ENCODE measurements around the gene FFAR3.

FFAR3 gene, protein sequence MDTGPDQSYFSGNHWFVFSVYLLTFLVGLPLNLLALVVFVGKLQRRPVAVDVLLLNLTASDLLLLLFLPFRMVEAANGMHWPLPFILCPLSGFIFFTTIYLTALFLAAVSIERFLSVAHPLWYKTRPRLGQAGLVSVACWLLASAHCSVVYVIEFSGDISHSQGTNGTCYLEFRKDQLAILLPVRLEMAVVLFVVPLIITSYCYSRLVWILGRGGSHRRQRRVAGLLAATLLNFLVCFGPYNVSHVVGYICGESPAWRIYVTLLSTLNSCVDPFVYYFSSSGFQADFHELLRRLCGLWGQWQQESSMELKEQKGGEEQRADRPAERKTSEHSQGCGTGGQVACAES

DNA sequence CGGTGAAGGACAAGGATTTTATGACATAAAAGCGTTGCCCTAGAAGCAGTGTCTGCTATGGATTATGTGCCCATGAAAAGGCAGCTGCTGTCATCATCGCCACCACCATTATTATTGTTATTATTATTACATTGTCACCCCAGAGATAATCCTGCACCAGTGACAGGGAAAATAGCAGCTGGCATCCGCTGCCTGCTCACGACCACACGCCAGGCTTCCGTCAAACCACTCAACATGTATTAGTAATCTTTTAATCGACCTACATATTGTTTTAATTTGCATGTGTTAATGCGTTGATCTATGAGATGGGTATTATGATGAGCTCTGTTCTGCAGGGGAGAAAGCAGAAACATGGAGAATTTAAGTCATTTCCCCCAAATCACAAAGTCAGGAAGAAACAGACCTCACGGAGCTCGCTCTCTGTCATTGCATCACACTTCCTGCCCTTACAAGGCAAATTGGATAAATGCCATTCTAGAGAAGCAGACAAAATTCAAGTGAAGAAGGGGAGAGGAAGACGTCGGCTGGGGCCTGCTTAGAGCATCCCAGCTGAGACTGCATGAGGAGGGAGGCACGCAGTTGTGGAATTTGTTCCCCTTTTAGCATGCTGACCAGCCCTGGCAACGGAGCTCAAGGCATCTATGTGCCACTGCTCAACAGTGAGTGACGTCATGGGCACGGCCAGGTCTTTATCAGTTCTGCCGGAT, at the start of gene FFAR3:
Gene FFAR3, plus strand, starts transcription at position 594 of the 707 bp plus-strand sequence. CDS start 431 bp downstream, outside the sequence.
- DNase-seq, result peak in 11 of 56 donors; percentile 8 to 36 (median 15)

DNA sequence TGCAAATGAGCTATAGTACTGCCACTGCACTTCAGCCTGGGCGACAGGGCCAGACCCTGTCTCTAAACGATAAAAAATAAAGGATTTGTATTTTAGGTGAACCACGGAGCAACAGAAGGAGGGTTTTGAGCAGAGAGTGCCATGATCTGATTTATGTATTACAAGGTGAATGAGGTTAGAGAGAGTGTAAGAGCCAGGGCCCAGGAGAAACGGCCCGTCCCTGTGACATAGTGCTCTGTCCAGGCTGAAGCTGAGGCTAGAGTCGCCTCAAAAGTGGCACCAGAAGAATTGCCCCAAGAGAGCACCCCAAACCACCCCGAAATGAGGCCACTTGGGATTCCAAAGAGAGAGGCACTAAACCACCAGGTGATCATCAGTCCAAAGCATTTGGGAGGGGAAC, 49.4 kb upstream of the FFAR3 start:
- DNase-seq, result no peak

DNA sequence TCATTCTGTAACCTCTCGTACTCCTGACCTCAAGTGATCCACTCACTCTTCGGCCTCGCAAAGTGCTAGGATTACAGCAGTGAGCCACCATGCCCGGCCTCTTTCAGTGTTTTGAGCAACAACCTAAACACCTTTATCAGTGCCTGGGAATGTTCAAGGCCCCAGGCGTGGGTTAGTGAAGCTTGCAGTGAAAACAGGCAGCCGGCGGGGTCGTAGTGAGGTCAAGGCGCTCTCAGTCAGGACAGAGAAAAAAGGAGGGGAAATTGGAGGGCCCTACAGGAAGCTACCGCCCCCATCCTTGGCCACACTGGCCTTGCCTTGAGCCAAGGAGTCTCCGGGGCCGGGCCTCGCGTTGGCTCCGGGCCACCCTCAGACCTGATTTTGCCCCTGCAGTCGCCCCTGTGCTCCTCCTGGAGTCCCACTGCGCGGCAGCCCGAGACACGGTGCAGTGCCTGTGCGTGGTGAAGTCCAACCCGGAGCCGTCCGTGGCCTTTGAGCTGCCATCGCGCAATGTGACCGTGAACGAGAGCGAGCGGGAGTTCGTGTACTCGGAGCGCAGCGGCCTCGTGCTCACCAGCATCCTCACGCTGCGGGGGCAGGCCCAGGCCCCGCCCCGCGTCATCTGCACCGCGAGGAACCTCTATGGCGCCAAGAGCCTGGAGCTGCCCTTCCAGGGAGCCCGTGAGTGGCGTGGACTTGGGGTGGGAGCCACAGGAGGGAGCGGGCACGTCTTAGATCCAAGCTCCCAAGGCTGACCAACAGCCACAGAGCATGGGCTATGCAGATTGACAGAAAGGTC, 48.6 kb upstream of the FFAR3 start:
- no peak for DNase-seq

DNA sequence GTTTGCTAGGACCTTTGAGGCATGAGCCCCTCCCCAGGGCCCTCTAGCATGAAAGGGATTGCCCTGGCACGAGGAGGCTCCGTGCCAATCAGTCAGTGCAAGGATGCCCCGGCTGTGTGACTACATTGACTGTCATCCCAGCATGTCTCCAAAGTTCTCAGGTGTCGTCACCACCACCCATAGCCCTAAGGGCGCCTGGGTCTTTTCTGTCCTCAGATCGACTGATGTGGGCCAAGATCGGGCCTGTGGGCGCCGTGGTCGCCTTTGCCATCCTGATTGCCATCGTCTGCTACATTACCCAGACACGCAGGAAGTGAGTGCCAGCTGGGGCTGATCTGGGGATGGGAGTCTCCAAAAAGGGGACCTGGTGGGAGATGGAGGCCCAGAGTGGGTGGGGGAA, 47.9 kb upstream of the FFAR3 start:
- no peak for DNase-seq

DNA sequence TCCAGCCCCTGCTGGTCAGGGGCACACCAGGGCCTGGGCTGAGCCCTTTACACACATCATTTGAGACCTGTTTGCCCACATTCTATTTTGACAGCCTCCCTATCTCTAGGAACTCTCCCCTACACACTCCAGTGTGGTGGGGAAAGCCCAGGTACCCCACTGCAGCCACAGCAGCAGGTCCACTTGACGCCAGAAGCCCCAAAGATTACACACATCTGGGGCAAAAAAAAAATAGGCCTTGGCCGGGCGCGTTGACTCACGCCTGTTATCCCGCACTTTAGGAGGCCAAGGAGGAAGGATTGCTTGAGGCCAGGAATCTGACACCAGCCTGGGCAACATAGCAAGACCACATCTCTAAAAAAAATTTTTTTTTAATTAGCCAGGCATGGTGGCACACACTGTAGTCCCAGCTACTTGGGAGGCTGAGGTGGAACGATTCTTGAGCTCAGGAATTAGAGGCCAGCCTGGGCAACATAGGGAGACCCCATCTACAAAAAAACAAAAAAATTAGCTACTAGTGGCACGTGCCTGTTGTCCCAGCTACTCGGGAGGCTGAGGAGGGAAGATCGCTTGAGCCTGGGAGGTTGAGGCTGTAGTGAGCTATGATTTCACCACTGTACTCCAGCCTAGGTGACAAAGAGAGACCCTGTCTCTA, 47.3 kb upstream of the FFAR3 start:
- DNase-seq, result no peak

DNA sequence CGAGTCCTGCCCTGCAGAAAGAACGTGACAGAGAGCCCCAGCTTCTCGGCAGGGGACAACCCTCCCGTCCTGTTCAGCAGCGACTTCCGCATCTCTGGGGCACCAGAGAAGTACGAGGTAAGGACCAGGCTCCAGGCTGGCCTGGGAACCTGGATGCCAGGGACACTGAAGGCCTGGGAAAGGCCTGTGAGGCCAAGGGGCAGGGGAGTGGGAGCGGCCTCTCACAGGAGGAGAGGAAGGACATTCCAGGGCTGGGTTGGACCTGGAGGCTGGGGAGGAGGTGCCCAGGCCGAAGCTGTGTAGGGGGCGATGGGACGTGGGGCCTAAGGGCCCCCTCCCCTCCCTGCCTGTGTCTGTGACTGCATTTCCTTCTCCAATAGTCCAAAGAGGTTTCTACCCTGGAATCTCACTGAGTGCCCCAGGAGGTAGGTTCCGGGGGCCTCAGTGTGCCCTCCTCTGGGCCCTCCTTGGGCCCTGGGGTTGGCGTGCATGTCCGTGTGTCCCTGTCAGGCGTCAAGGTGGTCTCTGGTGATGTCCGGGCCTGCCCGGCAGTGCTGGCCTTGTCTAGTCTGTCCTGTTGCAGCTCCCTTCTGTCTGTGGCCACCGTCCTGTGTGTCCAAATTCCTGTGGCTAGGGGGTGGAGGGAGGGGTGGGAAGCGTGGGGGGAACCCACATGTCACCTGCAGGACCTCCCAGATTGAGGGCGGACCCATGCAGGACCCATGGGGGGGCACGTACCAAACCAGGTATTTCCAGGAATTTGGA, 46.2 kb upstream of the FFAR3 start:
- DNase-seq, result no peak

DNA sequence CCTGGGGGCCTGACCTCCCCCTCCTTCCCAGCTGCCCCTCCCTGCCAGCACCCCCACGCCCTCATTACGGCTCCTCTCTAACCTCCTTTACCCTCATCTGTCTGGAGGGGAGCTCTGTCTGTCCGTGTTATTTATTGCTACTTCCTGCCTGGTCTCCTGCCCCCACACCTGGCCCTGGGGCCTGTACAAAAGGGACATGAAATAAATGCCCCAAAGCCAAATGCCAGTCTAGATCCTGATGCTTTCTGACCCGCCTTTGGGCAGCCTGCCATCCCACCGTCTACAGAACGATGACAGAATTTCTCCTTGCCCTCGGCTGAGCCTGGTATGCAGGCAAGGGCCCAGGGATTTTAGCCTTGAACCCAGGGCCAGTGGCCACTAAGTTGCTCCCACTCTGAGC, 44.7 kb upstream of the FFAR3 start:
- no peak for DNase-seq

DNA sequence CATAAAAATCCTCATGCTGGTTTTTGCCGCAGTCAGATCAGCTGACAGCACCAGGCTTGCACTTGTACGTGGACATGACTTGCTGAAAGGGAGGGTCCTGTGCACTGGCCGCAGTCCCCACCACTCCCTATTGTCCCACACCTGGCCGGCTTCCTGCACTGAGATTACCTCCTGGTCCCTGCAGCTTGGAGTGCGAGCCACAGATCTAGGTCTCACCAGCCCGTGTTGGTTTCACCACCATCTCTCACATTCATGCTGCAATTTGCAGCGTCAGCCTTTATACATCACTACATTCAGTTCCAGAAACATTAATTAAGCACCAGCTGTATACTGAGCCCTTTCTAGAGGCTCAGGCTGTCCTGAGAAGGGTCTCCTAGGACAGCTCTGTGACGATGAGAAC, 44.2 kb upstream of the FFAR3 start:
- DNase-seq, result no peak

DNA sequence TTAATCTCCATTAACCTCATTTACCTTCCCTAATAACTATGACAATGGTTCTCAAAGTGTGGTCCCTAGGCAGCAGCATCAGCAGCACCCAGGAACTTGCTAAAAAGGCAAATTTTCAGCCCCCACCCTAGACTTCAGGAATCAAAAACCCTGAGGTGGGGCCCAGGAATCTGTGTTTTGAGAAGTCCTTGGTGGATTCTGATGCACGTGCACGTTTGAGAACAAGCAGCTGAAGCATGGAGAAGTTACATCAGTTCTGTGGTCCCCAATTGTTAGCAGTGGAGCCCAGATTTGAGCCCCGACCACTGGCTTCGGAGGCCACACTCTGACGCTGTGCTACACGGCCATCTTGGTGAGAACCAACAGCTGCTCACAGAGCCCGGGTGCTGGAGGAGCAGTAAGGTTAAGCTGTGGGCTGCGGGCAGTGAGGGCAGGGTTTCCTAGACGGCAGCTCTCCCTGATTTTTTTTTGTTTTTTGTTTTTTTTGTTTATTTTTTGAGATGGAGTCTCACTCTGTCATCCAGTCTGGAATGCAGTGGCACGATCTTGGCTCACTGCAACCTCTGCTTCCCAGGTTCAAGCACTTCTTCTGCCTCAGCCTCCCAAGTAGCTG, 43.3 kb upstream of the FFAR3 start:
- DNase-seq, result no peak

DNA sequence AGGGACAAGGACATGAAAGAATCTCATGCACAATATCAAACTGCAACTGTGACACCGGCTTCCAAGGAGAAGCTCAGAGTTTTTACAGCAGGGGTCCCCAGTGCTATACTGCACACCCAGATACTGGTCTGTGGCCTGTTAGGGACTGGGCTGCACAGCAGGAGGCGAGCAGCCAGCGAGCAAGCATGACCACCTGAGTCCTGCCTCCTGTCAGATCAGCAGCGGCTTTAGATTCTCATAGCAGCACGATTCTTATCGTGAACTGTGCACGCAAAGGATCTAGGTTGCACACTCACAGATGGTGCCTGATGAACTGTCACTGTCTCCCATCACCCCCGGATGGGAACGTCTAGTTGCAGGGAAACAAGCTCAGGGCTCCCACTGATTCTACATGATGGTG, 42.4 kb upstream of the FFAR3 start:
- no peak for DNase-seq

DNA sequence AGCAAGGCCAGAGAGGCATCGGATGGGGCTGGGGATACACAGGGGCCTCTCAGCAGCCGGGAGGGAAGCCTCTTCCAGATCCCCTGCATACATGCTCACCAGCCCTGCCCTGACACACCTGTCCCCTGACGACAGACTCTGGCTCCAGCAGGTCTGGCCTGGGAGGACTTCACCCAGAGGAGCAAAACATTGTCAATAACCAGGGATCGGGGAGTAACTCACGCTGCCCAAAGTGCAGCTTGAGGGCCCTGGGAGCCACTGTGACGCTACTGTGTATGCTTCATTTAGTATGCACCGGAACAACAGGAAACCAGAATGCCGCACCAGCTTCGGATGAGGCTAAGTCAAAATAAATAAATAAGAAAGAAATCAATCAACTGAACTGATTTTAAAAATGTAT, 41.7 kb upstream of the FFAR3 start:
- no peak for DNase-seq

DNA sequence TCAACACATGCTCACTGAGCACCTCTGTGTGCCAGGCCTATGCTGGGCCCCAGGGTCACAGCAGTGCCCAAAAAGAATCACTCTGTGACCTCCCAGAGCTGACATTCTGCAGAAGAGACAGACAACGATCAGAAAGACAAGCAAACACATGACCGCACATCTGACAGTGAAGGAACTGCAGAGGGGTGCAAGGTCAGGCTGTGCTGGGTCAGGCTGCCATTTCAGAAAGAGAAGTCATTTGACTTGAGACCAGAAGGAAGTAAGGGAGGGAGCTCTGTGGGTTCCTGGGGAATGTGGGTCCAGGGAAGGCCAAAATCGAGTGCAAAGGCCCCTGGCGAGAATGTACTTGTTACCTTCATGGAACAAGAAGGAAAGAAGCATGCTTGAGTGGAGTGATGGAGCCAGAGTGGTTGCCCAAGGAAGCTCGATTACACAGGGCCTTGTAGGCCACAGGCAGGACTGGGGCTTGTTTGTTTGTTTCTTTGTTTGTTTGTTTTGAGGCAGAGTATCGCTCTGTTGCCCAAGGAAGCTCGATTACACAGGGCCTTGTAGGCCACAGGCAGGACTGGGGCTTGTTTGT, 40.7 kb upstream of the FFAR3 start:
- DNase-seq, result peak in 1 of 56 donors; percentile 12

DNA sequence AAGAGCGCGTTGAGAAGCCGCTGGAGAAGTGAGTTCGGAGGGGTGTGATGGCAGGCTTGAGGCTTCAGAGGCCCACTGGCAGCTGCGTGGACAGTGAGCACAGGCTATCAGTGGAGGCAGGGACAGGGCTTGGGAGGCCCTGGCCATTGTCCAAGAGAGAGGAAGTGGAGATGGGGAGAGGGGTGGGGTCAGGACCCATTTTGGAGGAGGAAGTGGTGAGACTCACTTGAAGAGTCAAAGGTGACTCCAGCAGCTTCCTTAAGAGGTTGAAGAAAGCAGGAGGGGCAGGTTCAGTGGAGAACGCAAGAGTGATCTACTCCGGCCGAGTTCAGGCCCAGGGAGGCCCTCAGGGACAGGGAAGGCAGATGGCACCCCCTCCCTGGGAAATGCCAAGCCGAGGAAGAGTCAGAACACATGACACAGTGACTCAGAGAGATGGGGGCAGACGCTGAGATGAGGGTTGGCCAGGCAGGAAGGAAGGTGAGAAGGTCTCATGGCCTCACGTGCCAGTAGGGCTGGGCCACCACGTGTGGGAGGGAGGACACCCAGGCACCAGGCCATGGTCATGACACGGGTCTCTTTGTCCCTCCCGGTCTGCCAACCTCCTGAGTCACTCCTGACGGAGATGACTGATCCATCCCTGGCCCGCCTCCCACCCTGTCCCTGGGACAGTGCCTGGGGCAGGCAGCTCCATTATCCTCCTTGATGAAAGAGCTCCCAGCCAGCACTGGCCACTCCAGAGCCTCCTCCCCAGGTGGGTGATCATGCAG, 39.4 kb upstream of the FFAR3 start:
- DNase-seq, result peak in 53 of 56 donors; percentile 13 to 95 (median 69)

DNA sequence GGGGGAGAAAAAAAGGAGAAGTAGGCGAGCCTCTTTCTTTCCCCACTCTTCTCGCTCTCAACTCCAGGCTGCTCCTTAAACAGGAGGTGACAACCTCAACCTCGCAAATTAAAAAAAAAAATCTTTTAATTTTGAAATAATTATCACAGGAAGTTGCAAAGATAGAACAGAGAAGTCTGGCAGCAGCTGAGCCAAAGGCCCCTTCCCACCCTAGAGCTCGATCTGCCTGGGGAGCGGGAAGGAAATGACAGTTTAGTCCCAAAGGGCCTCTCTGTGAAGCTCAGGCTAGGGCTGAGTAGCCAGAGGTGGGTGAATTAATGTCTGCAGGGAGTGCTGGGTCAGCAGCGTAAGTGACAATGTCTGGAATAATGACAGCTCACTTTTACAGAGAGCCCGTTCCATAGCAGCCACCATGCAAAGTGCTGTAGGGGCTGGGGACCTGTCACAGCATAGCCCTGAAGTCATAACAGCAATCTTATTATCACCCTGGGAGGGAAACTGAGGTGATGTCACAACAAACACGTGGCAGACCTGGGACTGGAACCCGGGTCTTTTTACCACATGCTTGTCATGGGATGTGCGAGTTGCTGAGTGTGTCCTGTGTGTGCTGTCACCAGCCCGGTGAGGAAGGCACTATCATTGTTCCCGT, 38.1 kb upstream of the FFAR3 start:
- DNase-seq, result peak in 1 of 56 donors; percentile 30

DNA sequence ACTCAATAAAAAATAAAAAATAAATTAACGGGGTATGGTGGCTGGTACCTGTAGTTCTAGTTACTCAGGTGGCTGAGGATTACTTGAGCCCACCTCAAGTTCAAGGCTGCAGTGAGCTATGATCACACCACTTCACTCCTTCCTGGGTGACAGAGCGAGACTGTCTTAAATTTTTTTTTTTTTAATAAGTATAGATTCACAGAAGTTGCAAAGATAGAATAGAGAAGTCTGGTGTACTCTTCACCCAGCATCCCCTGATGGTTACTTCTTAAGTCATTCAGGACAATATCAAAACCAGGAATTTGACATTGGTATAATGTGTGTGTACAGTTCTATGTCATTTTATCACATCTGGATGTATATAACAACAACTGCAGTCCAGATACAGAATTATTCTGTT, 37.0 kb upstream of the FFAR3 start:
- no peak for DNase-seq

DNA sequence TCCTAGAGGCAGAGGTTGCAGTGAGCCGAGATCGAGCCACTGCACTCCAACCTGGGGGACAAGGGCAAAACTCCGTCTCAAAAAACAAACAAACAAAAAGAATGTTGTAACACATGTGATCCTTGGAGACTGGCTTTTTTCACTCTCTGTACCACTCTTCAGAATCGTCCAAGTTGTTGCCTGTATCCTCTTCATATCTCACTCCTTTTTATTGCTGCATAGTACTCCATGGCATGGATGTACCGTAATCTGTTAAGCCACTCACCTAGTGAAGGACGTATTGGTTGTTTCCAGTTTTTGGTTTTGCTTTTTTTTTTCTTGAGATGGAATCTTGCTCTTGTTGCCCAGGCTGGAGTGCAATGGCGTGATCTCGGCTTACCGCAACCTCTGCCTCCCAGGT, 36.2 kb upstream of the FFAR3 start:
- DNase-seq, result no peak

DNA sequence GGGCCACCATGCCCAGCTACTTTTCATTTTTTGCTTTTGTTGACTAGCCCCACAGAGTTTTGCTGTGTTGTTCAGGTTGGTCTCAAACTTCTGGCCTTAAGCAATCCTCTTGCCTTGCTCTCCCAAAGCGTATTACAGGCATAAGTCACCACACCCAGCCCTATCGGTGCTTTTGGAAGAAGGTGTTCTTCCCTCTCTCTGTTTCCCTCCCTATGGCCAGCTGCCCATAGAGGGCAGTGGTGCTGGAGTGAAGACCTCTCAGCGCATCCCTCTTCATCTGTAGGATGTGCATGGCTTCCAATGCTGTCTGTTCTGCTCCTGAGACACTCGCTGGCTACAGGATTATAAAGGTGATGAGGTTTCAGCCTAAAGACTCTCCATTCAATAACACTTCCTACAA, 30.6 kb upstream of the FFAR3 start:
- DNase-seq, result no peak

DNA sequence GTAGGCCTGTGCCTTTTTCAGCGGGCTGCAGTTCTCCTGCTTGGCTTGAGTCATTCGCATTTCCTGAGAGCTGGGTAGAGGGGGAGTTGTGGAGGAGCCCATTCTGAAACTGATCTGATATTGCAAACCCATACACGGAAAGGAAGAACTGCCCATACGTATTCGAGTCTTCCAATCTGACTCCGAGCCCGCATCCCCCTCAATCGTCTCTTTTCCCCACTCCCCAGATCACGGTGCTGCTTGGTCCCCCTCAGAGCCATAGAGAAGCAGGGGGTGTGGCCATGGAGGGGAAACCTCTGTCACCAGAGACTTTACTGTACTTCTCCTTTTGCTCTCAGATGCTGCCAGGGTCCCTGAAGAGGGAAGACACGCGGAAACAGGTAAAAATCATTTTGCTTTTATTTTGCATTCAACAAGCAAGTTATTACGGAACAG, 29.4 kb upstream of the FFAR3 start, which contains the start of gene CD22:
Gene CD22, plus strand, starts transcription at position 337 of the 435 bp plus-strand sequence. CDS start 2,854 bp downstream, outside the sequence.
- no peak for DNase-seq
